Testis (tissue), 3 donors: Measurements from ENCODE around the gene PAPPA. TPM values are rescaled to one million over a fixed set of nuclear protein-coding genes. Genes with fewer than 3 reads are reported as not detected.

Experiments used
- DNase-seq: peaks from one replicate; pipeline ENCODE4 v3.0.0-alpha.2; 2019
- H3K27ac ChIP-seq, 2 donors: fragments of 200-600 bp; sonication (generic); one replicate each; pipeline ENCODE4 v1.5.1; 2019
- H3K27me3 ChIP-seq: fragments of 200-600 bp; sonication (generic); one replicate; pipeline ENCODE4 v1.5.1; 2019
- H3K36me3 ChIP-seq: fragments of 200-600 bp; sonication (generic); one replicate; pipeline ENCODE4 v1.5.1; 2017; ENCODE audit warnings: low read depth; ENCODE audit errors: missing control alignments
- H3K4me1 ChIP-seq: fragments of 200-600 bp; sonication (generic); one replicate; pipeline ENCODE4 v1.5.1; 2019
- H3K4me3 ChIP-seq, 2 donors: fragments of 200-600 bp; sonication (generic); one replicate each; pipeline ENCODE4 v1.5.1; 2017 to 2019
- H3K9me3 ChIP-seq: fragments of 200-600 bp; sonication (generic); one replicate; pipeline ENCODE4 v1.5.1; 2017
- CTCF ChIP-seq, 3 experiments: fragments of 450-650 bp in 2 of 3; fragments of 200-600 bp in 1 of 3; sonication (generic) in 1 of 3; IDR thresholded peaks; one replicate each; pipeline ENCODE4 v1.5.1; 2016 to 2019; ENCODE audit warnings: antibody characterized with exemption in 3 of 3, mild to moderate bottlenecking in 2 of 3, moderate library complexity in 1 of 3
- POLR2A ChIP-seq: fragments of 450-650 bp; IDR thresholded peaks from one replicate; pipeline ENCODE4 v1.6.1; 2017; ENCODE audit warnings: antibody characterized with exemption, mild to moderate bottlenecking, moderate library complexity
- WGBS, 2 donors: methylation state at CpG; one replicate each; pipeline ENCODE4 v1.1.5; 2018; 5-methylcytosine and 5-hydroxymethylcytosine counted together
- intact Hi-C: fragments of 100-400 bp; cut with DNase I; formaldehyde crosslinking; loops from one replicate; pipeline ENCODE4 v1.15.1; 2023; ENCODE audit warnings: low total_unique reads
- polyA plus RNA-seq: library from polyadenylated mRNA; stranded (reverse); fragments of 350-450 nt; fragmentation: Illumina TruSeq; extraction: RNeasy Lipid Tissue Mini Kit (QIAGEN cat#74804); gene quantifications from one replicate; pipeline ENCODE4 v1.2.3, GENCODE V29; 2014; ENCODE audit warnings: low read depth, low replicate concordance; ENCODE audit not compliant: insufficient read depth
- total RNA-seq, 2 donors: library from RNA; depleted of rRNA; stranded (reverse); fragments of >200 nt; gene quantifications; one replicate each; pipeline ENCODE4 v1.2.3, GENCODE V29; 2016

PAPPA gene
- total and polyA plus RNA-seq, 3 donors from 2014 or later, result 1.9 to 5.1 (median 4.1) TPM

- no peak for TF ChIP-seq POLR2A
- TF ChIP-seq CTCF (IDR thresholded peaks at IDR 0.05), result no peak
- no peak for DNase-seq
- H3K27ac ChIP-seq, result no peak overlapping the region
- H3K4me3 ChIP-seq, result no peak overlapping the region
- no peaks in the 10 kb centered on the region for H3K9me3 ChIP-seq
- H3K27me3 ChIP-seq, result no peaks in the 10 kb centered on the region
- H3K4me1 ChIP-seq, result peaks cover 4% of the 10 kb centered on the region
- intact Hi-C loops, result no loop called here
- H3K36me3 ChIP-seq, result no peaks in the 10 kb centered on the region
- WGBS, 2 donors, result 83 to 84% methylated on average over 4 of the region's 4 CpGs
These were observed 181.8 kb downstream of the PAPPA start for GRCh38 chr9:116335392-116335791.

- TF ChIP-seq CTCF (IDR thresholded peaks at IDR 0.05) (no peak), POLR2A (no peak)
- WGBS, 2 donors, result 90 to 94% methylated on average over 7 of the region's 7 CpGs
- Histone ChIP-seq H3K9me3 (no peaks in the 10 kb centered on the region), H3K27ac (no peak overlapping the region), H3K4me1 (peaks cover 3% of the 10 kb centered on the region), H3K36me3 (no peaks in the 10 kb centered on the region), H3K4me3 (no peak overlapping the region), H3K27me3 (no peaks in the 10 kb centered on the region)
- DNase-seq, result no peak
- intact Hi-C loops, result no loop called here
These were observed 182.7 kb downstream of the PAPPA start for GRCh38 chr9:116336133-116336862.

- DNase-seq, result no peak
These were observed 183.4 kb downstream of the PAPPA start for GRCh38 chr9:116337015-116337414.

GRCh38 chr9:116340270-116340669 is 186.7 kb downstream of the PAPPA start:
- Histone ChIP-seq H3K36me3 (no peaks in the 10 kb centered on the region), H3K4me3 (no peak overlapping the region), H3K9me3 (no peaks in the 10 kb centered on the region), H3K27ac (no peak overlapping the region), H3K27me3 (no peaks in the 10 kb centered on the region), H3K4me1 (no peaks in the 10 kb centered on the region)
- intact Hi-C loops, result no loop called here
- 44 to 67% methylated on average over 1 of the region's 1 CpG for WGBS, 2 donors
- TF ChIP-seq POLR2A, result no peak
- TF ChIP-seq CTCF (IDR thresholded peaks at IDR 0.05), result no peak
- no peak for DNase-seq

More at GRCh38 chr9:116337015-116337414, 183.4 kb downstream of the PAPPA start:
- 47 to 59% methylated on average over 2 of the region's 2 CpGs for WGBS, 2 donors
- no peak overlapping the region for H3K4me3 ChIP-seq
- no peaks in the 10 kb centered on the region for H3K27me3 ChIP-seq
- H3K4me1 ChIP-seq, result no peaks in the 10 kb centered on the region
- no peaks in the 10 kb centered on the region for H3K9me3 ChIP-seq
- H3K36me3 ChIP-seq, result no peaks in the 10 kb centered on the region
- H3K27ac ChIP-seq, result no peak overlapping the region
- intact Hi-C loops, result no loop called here
- no peak for TF ChIP-seq CTCF (IDR thresholded peaks at IDR 0.05)
- no peak for TF ChIP-seq POLR2A

- DNase-seq, result no peak
These were observed 188.5 kb downstream of the PAPPA start for GRCh38 chr9:116342061-116342460.

More at GRCh38 chr9:116342061-116342460, 188.5 kb downstream of the PAPPA start:
- no peaks in the 10 kb centered on the region for H3K36me3 ChIP-seq
- no peak overlapping the region for H3K4me3 ChIP-seq
- intact Hi-C loops, result no loop called here
- no peak overlapping the region for H3K27ac ChIP-seq
- no peaks in the 10 kb centered on the region for H3K4me1 ChIP-seq
- H3K27me3 ChIP-seq, result no peaks in the 10 kb centered on the region
- TF ChIP-seq POLR2A, result no peak
- TF ChIP-seq CTCF (IDR thresholded peaks at IDR 0.05), result no peak
- H3K9me3 ChIP-seq, result no peaks in the 10 kb centered on the region
- WGBS, 2 donors, result 87 to 92% methylated on average over 1 of the region's 1 CpG
